Cerebellar nuclear complex (tissue), 1 donor: Measurements from ENCODE around the gene PPP4R1.

ENCODE experiments used
- DNase-seq, 2 experiments: peaks; one replicate each; lab custom pipeline; 2025; lab: John Stamatoyannopoulos, UW

The PPP4R1 gene

GRCh38 chr18:9545029-9545428 lies 69.3 kb downstream of the PPP4R1 start:
- DNase-seq: no peak

DNA sequence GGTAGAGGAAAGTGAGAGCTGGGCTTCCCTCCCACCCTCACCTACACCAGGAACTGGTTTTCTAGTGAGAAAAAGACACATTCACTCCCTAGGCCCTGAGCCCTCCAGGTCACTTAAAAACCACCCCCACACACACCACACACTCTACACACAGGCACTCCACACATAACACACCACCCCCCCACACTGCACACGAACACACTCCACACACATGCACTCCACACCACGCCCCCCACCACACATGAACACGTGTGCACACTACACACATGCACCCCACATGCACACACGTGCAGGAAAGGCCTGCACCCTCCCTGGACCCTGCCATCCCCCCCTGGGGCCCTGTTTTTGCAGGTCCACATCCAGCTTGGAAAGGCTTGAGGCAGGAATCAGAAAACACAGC lies 71.4 kb downstream of the PPP4R1 start:
- DNase-seq: no peak

DNA sequence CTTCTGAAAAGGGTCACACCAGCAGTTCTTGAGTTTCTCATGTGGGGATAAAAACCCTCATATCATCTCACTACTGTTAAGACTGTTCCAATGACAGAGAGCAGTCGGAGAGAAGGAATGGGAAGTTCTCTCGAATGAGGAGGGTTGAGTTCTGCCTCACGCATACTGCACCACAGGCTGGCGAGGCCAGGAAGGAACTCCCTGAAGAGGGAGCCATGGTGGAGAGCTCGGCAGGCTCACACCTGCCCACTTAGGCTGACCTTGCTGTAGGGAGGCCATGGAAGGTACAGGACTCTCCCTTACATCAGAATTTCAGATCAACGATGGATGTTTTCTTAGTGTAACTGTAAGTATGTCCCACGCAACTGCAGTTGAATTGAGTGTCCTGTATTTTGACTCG lies 74.4 kb downstream of the PPP4R1 start:
- DNase-seq: no peak

GRCh38 chr18:9539283-9539682 lies 75.1 kb downstream of the PPP4R1 start:
- DNase-seq: no peak

DNA sequence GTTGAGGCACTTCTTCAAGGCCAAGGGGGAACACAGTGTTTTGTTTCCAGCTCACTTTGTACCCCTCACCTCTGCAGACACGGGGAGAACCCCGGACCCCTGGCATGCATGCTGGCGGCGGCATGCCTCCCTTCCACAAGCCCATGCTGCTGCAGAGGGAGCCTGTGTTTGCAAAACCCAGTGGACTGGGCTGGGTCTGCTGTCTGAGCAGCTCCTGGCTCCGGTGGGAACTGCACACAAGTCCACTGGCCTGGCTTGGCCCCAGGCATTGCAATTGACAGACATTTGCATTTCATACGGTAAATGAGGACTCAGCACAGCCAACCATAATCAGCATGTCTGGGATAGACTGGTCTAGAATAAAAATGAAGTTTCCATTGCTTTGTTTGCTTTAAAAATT lies 76.7 kb downstream of the PPP4R1 start:
- no peak for DNase-seq

DNA sequence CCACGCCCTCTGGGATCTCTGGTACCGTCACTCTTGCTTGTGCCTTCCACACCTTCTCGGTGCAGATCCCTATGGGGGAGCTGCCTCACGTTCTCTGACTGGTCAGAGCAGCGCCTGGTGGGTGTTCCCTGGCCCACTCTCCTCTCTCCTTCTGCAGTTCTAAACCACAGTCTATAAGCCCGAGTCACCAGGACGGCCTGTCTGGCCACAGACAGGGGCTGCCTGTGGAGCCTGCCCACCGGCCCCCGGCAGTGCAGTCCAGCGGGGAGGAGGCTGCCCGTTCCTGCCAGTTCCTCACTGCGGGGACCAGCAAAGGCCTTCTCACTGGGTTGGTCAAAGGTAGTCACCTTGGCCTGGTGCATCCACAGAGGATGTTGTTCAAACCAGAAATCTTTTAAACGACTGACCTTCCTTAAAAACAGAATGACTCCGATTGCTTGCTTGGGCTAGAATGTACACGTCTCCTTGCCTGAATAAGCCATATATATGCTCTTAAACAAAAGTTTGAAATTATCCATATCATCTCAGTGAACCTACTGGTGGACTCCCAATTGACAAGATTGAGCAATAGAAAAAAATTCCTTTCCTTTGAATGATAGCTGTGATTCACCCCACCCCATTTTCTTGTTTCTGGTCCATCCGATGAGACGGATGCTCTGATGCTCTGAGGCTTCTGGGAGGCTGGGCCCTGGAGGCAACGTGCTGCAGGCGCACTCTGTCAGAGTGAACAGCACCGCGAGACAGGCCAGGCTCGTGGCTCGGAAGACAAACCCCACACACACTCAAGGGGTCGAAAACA lies 77.8 kb downstream of the PPP4R1 start:
- DNase-seq: no peak

GRCh38 chr18:9535430-9535991 lies 78.8 kb downstream of the PPP4R1 start:
- no peak for DNase-seq

GRCh38 chr18:9534844-9535243 lies 79.5 kb downstream of the PPP4R1 start:
- no peak for DNase-seq

GRCh38 chr18:9531791-9532410 lies 82.5 kb downstream of the PPP4R1 start:
- DNase-seq: no peak

DNA sequence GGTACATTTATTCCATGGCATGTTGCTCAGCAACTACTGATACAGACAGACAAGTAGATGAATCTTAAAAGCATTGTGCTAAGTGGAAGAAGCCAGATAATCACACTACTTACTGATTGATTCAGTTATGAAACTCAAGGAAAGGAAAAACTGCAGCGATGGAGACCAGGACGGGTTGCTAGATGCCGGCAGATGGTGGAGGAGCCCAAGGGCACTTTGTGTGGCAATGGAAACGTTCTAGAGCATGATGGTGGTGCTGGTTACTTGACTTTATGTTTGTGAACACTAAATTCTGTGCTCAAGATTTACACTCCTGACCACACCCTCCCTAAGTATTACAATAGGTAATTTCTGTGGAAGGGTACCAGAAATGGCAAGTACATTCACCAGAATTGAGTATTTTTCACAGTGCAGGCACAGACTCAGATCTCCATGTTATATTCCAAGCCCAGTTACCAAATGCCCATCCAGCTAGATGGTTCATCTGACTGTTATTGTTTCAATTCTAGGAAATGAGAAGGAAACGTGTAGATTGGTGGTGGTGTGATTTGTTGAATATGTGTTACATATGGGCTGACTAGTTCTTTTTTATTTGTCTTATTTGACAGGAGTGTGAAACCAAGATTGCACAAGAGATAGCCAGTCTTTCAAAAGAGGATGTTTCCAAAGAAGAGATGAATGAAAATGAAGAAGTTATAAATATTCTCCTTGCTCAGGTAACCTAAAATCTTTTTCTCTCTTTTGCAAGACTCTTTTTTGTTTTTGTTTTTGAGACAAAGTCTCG lies 83.9 kb downstream of the PPP4R1 start:
- no peak for DNase-seq

DNA sequence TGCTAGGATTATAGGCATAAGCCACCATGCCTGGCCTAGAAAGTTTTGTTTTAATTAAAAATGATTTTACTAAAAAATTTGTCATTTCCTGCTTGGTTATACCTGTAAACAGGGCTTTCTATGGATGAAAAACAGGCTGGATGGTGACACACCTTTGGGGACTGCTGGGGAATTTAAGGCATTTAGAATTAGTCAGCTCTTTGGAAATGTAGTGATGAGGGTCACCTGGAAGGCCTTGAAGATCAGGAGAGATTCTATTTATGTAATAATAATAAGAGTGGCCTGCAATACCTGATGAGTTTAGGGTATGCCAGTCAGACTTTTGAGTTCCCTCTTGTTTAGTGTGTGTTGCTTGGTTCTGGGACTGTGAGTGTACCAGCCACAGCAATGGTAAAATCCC lies 87.9 kb downstream of the PPP4R1 start:
- DNase-seq: no peak

DNA sequence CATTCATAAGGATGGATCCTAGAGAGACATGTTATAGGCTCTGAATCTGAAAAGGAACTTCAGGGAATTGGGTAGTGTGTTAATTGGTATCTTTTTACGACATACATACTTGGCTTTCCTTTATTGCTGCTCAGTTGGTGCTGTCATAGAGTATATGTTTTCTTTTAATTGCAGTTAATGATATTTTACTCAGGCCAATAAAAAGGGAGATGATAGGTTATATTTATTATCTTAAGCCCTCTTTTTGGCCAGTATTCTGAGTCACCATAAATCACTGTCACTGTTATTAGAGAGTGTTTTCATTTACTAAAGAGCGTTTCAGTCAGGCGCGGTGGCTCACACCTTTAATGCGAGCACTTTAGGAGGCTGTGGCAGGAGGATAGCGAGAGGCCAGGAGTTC lies 91.4 kb downstream of the PPP4R1 start:
- no peak for DNase-seq

- DNase-seq: no peak
These were observed 92.6 kb downstream of the PPP4R1 start for GRCh38 chr18:9521770-9522169.

DNA sequence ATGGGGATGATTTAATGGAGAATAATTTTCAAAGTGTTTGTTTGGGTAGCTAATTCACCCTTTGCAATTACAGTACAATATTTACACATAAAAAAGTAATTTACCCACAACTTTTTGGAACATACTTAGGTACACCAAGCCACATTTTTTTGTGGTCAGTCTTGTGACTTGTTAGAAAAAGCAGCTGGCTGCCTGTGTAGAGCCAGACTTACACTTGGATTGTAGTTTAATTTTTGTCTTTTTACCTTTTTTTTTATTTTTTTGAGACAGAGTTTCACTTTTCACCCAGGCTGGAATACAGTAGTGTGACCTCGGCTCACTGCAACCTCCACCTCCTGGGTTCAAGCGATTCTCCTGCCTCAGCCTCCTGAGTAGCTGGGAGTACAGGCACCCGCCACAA lies 93.7 kb downstream of the PPP4R1 start:
- DNase-seq: no peak

- DNase-seq: no peak
These were observed 95.0 kb downstream of the PPP4R1 start for GRCh38 chr18:9519399-9519798.

DNA sequence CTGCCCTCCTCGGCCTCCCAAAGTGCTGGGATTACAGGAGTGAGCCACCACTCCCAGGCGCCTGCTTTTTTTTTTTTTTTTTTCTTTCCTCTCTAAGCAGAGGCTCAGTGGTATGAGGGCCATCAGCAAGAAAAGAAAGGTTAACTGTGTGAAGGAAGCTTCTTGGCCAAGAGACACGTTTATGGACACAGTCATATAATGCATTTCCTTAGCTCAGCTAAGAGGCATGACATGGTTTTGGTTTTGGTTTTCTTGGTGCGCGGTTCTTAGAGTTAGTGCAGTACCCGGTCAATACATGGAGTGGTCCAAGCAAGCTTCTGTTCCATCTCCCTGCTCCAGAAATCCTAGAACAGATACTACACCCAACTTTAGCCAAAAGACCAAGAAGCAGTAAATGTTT lies 96.5 kb downstream of the PPP4R1 start:
- DNase-seq: no peak

DNA sequence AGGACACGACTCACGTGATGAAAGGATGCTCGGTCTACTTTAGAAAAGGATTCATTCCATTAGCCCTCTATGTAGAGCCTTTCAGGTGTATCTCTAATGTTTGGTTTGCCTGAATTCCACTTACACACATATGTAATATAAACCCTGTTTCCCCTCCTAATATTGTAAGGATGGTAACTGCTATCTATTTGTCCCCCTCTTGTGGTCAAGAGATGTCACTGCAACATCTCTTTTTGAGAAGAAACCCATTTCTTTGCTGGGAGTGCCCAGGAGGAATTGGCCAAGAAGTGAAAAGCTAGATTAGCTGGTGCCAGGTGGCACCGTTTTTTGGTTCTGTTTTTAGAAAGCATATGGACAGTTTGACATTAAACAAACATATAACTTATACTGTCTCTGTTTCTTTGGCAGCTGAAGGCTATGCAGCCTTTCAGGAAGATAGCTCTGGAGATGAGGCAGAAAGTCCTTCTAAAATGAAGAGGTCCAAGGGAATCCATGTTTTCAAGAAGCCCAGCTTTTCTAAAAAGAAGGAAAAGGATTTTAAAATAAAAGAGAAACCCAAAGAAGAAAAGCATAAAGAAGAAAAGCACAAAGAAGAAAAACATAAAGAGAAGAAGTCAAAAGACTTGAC lies 97.8 kb downstream of the PPP4R1 start:
- no peak for DNase-seq

GRCh38 chr18:9513971-9514512 lies 100.3 kb downstream of the PPP4R1 start:
- no peak for DNase-seq

DNA sequence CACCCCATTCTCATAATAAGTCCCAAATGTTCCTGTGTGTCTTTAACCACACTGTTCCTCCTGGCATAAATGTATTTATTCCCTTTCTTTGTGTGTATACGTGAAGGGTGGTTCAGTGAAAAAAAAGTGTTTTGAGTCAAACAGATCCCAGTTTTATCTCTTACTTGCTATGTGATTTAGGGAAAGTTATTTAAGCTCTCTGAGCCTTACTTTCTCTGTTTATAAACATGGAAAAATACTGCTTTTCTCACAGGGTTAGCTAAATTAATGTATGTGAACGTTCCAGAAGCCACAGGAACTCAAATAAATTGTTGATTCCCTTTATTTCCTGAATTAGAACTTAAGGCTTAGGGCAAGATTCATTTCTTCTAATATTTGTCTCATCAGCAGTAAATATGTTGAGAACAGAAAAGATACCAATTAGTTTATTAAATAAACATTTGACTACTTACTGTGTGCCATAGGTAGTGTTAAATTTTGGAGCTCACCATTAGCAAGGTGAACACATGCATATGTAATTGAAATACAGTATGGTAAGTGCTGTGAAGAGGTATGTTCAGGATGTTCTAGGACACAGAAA lies 105.8 kb downstream of the PPP4R1 start:
- DNase-seq: no peak

DNA sequence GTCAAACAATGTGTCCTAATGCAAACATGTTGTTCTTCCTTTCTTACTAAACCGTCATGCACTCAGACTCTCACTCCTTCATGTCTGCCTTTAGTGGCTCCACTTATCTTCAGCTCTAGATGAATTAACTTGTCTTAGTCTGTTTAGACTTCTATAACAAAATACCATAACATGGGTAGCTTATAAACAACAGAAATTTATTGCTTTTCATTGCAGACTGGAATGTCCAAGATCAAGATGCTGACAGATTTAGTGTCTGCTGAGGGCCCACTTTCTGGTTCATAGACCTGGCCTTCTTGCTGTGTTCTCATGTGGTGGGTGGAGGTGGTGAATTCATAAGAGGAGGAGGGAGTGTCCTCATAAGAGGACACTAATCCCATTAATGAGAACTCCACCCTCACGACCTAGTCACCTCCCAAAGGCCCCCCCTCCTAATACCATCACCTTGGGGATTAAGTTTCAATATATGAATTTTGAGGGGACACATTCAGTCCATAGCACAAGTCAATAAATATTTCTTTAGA lies 106.7 kb downstream of the PPP4R1 start:
- DNase-seq: no peak

DNA sequence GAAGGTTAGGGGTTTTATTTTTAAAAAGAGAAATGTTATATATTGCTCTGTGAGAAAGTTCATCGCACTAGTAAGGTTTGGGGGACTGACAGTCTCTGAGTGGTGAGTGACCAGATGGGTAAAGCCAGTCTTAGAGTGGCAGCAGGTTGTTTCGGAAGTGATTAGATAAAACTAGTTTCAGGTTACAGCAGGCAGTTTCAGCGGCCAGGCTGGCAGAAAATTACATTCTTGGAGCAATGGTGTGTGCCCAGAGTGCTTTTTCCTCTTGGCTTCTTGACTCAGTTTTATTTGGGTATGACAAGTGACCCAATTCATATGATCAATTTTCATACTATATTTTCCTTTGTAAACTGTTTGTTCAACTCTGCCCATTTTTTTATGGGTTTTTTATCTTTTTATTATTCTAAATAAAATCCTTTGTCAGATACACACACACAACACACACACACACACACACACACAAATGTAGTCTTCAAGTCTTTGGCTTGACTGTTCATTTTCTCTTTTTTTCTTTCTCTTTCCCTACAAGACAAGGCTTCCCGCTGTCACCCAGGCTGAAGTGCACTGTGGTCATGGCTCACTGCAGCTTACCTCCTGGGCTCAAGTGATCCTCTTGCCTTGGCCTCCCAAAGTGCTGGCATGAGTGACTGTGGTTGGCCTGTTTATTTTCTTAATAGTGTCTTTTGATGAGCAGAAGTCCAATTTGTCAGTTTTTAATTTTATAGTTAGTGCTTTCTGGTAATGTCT lies 108.1 kb downstream of the PPP4R1 start:
- no peak for DNase-seq
